OCI-LY1 (cell line): ENCODE results near the gene TBXAS1.

Experiments
- H2AFZ ChIP-seq: fragments of 200-600 bp; sonication (generic), shearing (Covaris generic); 2 replicates; pipeline ENCODE4 v1.6.0; 2014; ENCODE audit warnings: antibody characterized with exemption, mild to moderate bottlenecking, low read length
- H3F3A ChIP-seq: fragments of 200-600 bp; sonication (generic), shearing (Covaris generic); 2 replicates; pipeline ENCODE4 v1.6.0; 2014; ENCODE audit warnings: mild to moderate bottlenecking, antibody characterized with exemption, low read length, moderate library complexity; ENCODE audit not compliant: insufficient read depth
- H3K27ac ChIP-seq: fragments of 200-600 bp; sonication (generic); 2 replicates; pipeline ENCODE4 v1.5.1; 2014; ENCODE audit warnings: low read length, mixed run types, mild to moderate bottlenecking, low read depth; ENCODE audit not compliant: poor library complexity, severe bottlenecking
- H3K27me3 ChIP-seq: fragments of 200-600 bp; sonication (generic); 2 replicates; pipeline ENCODE4 v1.6.0; 2014; ENCODE audit warnings: antibody characterized with exemption, mild to moderate bottlenecking, low read length, moderate library complexity; ENCODE audit not compliant: insufficient read depth
- H3K36me3 ChIP-seq: fragments of 200-600 bp; sonication (generic); 2 replicates; pipeline ENCODE4 v1.6.1; 2014; ENCODE audit warnings: mild to moderate bottlenecking, antibody characterized with exemption, low read length, moderate library complexity, mixed read lengths; ENCODE audit not compliant: insufficient read depth
- H3K4me1 ChIP-seq: fragments of 200-600 bp; sonication (generic); 2 replicates; pipeline ENCODE4 v1.5.1; 2014; ENCODE audit warnings: mild to moderate bottlenecking, low read length, moderate library complexity; ENCODE audit not compliant: insufficient read depth, severe bottlenecking
- H3K4me2 ChIP-seq: fragments of 200-600 bp; sonication (generic), shearing (Covaris generic); 2 replicates; pipeline ENCODE4 v1.6.1; 2014; ENCODE audit warnings: low read length
- H3K4me3 ChIP-seq: fragments of 200-600 bp; sonication (generic); 2 replicates; pipeline ENCODE4 v1.5.1; 2014; ENCODE audit warnings: low read length, low read depth, mild to moderate bottlenecking, mixed read lengths; ENCODE audit not compliant: poor library complexity, severe bottlenecking
- H3K79me2 ChIP-seq: fragments of 200-600 bp; shearing (Covaris generic); 2 replicates; pipeline ENCODE4 v1.6.1; 2016; ENCODE audit warnings: mixed run types, low read length, mixed read lengths; ENCODE audit not compliant: insufficient read depth
- H3K9ac ChIP-seq: fragments of 200-600 bp; sonication (generic), shearing (Covaris generic); 2 replicates; pipeline ENCODE4 v1.6.1; 2014; ENCODE audit warnings: mild to moderate bottlenecking, low read length, mixed read lengths
- H3K9me2 ChIP-seq: fragments of 200-600 bp; sonication (generic), shearing (Covaris generic); 2 replicates; pipeline ENCODE4 v1.6.1; 2014; ENCODE audit warnings: low read depth, mild to moderate bottlenecking, low read length, mixed read lengths
- H3K9me3 ChIP-seq: fragments of 200-600 bp; shearing (Covaris generic); 2 replicates; pipeline ENCODE4 v1.6.1; 2014; ENCODE audit warnings: low read length, mixed read lengths
- H4K20me1 ChIP-seq: fragments of 200-600 bp; sonication (generic), shearing (Covaris generic); 2 replicates; pipeline ENCODE4 v1.6.0; 2016; ENCODE audit warnings: mild to moderate bottlenecking, low read length; ENCODE audit not compliant: insufficient read depth
- EZH2 ChIP-seq: fragments of 200-600 bp; sonication (generic), shearing (Covaris generic); IDR thresholded peaks from 2 replicates; pipeline ENCODE4 v1.8.0; 2017; ENCODE audit warnings: borderline replicate concordance, mixed run types, mild to moderate bottlenecking, antibody characterized with exemption, low read length, moderate library complexity, mixed read lengths
- TF ChIP-seq, protein P1 (sequence below): fragments of 200-600 bp; sonication (generic), shearing (Covaris generic); IDR thresholded peaks from 2 replicates; pipeline ENCODE4 v1.5.1; 2017; ENCODE audit warnings: mild to moderate bottlenecking, antibody characterized with exemption, low read length, moderate library complexity, mixed read lengths

The TBXAS1 gene

DNA sequence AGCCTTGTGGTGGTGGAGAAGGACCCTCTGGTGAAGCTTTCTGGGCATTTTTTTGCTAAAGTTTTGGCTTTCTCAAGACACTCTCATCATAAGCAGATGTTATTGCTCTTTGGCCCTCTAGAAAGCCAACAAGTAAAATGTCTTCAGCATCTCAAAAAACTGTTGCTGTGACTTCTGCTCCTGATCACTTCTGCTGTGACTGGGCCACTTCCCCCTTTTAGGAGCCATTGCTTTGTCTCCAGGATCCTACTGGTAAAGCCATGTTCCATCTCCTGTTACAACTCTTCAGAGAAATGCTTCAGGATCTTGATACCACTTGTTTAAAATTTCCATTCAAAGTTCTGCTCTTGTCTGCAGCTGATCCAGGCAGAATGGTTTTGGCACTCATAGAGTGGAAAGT, 222.8 kb downstream of the TBXAS1 start:
- Histone ChIP-seq H3K4me3 (no peak overlapping the region), H2AFZ (no peak overlapping the region), H3K36me3 (peaks cover 51% of the 10 kb centered on the region), H3K79me2 (no peaks in the 10 kb centered on the region), H3K9me3 (no peaks in the 10 kb centered on the region), H3K9ac (no peak overlapping the region), H3K4me2 (no peak overlapping the region), H3K9me2 (no peaks in the 10 kb centered on the region), H4K20me1 (no peaks in the 10 kb centered on the region), H3K4me1 (peaks cover 5% of the 10 kb centered on the region), H3K27me3 (no peaks in the 10 kb centered on the region), H3K27ac (no peak overlapping the region), H3F3A (no peaks in the 10 kb centered on the region; the same call in 1 of the 2 replicates)
- TF ChIP-seq EZH2, result no peak

DNA sequence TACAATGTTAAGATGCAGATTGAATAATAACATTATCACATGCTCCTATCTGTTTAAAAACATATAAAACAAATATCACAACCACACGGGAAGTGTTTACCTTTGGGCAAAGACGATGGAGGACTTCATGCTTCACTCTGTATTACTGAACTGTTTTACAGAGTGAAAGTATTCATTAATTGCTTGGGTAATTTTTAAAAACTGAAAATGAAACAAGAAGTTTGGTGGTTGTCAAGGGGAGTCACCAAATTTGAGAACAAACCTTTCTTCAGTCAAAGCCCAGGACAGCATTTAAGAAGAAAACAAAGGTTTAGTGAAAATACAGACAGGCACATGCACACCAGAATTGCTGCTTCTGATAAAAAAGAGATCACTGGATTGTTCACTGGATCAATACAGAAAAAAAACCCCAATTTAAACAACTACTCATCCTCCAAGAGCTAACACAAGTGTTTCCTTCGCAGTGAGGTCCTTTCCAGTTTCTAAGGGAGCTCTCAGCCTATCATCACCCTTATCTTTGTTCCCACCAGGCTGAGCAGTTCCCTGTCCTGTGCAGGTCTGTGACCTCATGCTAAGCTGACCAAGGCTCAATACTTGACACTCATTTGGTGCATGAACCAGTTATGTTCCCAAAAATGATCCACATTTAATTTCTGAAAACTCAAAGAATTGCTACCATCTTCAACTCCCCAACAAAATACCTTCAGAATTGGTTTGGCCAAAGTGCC, 224.9 kb downstream of the TBXAS1 start:
- H3F3A ChIP-seq, result no peaks in the 10 kb centered on the region; the same call in 1 of the 2 replicates
- H3K79me2 ChIP-seq, result no peaks in the 10 kb centered on the region
- no peaks in the 10 kb centered on the region for H4K20me1 ChIP-seq
- no peaks in the 10 kb centered on the region for H3K9me3 ChIP-seq
- peaks cover 55% of the 10 kb centered on the region for H3K36me3 ChIP-seq
- peaks cover 5% of the 10 kb centered on the region for H3K4me1 ChIP-seq
- no peak overlapping the region for H3K9ac ChIP-seq
- H3K27ac ChIP-seq, result no peak overlapping the region
- no peaks in the 10 kb centered on the region for H3K27me3 ChIP-seq
- H3K4me2 ChIP-seq, result no peak overlapping the region
- TF ChIP-seq, protein P1, sequence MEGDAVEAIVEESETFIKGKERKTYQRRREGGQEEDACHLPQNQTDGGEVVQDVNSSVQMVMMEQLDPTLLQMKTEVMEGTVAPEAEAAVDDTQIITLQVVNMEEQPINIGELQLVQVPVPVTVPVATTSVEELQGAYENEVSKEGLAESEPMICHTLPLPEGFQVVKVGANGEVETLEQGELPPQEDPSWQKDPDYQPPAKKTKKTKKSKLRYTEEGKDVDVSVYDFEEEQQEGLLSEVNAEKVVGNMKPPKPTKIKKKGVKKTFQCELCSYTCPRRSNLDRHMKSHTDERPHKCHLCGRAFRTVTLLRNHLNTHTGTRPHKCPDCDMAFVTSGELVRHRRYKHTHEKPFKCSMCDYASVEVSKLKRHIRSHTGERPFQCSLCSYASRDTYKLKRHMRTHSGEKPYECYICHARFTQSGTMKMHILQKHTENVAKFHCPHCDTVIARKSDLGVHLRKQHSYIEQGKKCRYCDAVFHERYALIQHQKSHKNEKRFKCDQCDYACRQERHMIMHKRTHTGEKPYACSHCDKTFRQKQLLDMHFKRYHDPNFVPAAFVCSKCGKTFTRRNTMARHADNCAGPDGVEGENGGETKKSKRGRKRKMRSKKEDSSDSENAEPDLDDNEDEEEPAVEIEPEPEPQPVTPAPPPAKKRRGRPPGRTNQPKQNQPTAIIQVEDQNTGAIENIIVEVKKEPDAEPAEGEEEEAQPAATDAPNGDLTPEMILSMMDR, result no peak
- no peak for TF ChIP-seq EZH2
- no peaks in the 10 kb centered on the region for H3K9me2 ChIP-seq
- no peak overlapping the region for H3K4me3 ChIP-seq
- no peak overlapping the region for H2AFZ ChIP-seq

DNA sequence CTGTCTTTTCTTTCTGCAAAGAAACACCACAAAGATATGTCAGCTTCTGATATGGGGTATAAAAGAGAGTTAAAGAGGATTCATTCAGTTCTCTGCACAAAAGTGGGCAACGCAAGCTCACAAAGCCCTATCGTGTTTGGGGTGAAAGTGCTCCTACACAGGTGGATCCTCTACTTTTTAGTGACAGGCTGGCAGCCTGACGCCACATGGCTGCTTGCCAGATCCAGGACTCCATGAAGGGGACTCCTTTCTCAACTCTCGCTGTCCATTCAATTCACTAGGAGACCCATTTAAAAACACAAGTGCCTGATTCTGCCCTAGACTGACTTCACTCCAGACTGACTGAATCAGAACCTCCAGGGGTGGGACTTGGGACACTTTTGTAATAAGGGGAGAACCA, 225.7 kb downstream of the TBXAS1 start:
- peaks cover 55% of the 10 kb centered on the region for H3K36me3 ChIP-seq
- 0 out of 2 replicates have a peak, but pooled peaks cover 2% of the 10 kb centered on the region for H3K79me2 ChIP-seq
- no peaks in the 10 kb centered on the region for H4K20me1 ChIP-seq
- H3K9ac ChIP-seq, result no peak overlapping the region
- H3K9me2 ChIP-seq, result no peaks in the 10 kb centered on the region
- no peak overlapping the region for H2AFZ ChIP-seq
- H3K4me1 ChIP-seq, result peaks cover 8% of the 10 kb centered on the region
- H3K27ac ChIP-seq, result no peak overlapping the region
- H3F3A ChIP-seq, result no peaks in the 10 kb centered on the region; the same call in 1 of the 2 replicates
- H3K4me2 ChIP-seq, result no peak overlapping the region
- no peak overlapping the region for H3K4me3 ChIP-seq
- TF ChIP-seq, protein P1, result no peak
- no peak for TF ChIP-seq EZH2
- H3K27me3 ChIP-seq, result no peaks in the 10 kb centered on the region
- no peaks in the 10 kb centered on the region for H3K9me3 ChIP-seq

DNA sequence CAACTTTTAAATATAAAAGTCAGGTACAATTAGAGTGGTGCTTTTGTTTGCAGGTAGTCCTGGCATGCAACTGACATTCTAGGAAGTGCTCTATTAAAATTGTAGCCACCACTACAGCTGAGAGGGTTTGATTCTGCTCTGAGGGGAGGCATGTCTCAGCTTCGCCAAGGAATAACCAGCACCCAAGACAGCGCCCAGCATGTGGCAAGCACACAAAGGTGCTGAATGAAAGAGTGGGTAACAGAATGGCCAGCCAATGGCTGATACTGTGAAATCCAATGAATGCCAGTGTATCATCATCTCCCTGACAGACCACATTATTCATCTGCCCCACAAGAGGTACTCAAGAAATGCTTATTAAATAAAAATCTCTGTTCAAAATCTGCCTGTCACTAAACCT, 226.8 kb downstream of the TBXAS1 start:
- Histone ChIP-seq H2AFZ (no peak overlapping the region), H4K20me1 (no peaks in the 10 kb centered on the region), H3K27ac (no peak overlapping the region), H3K79me2 (0 out of 2 replicates have a peak, but pooled peaks cover 5% of the 10 kb centered on the region), H3K4me2 (no peak overlapping the region), H3K27me3 (no peaks in the 10 kb centered on the region), H3F3A (no peaks in the 10 kb centered on the region; the same call in 1 of the 2 replicates), H3K9me3 (no peaks in the 10 kb centered on the region), H3K4me1 (peaks cover 17% of the 10 kb centered on the region), H3K36me3 (peaks cover 55% of the 10 kb centered on the region), H3K9me2 (no peaks in the 10 kb centered on the region), H3K9ac (no peak overlapping the region), H3K4me3 (no peak overlapping the region)
- no peak for TF ChIP-seq EZH2
- TF ChIP-seq, protein P1, result no peak
